GM23338 (cell line): Measurements from ENCODE around the gene ADIPOR2. TPM values are rescaled to one million over a fixed set of nuclear protein-coding genes. Genes with fewer than 3 reads are reported as not detected.

Experiments used
- ATAC-seq: fragments of 200-7000 bp; cut with Tn5 transposase; 3 replicates; pipeline ENCODE4 v1.9.1; 2020
- DNase-seq: peaks from one replicate; pipeline ENCODE4 v3.0.0-alpha.2; 2015; ENCODE audit warnings: low spot score
- H2AFZ ChIP-seq: fragments of 200-600 bp; sonication (generic); 2 replicates; pipeline ENCODE4 v1.8.0; 2016; ENCODE audit warnings: antibody characterized with exemption, mild to moderate bottlenecking, moderate library complexity
- H3F3A ChIP-seq: fragments of 200-600 bp; sonication (generic); replicated peaks from 2 replicates; pipeline ENCODE4 v1.8.0; 2017; ENCODE audit warnings: antibody characterized with exemption, mixed run types, low read depth
- H3K27ac ChIP-seq: fragments of 200-600 bp; sonication (generic); 2 replicates; pipeline ENCODE4 v1.6.1; 2016; ENCODE audit warnings: low read depth
- H3K27me3 ChIP-seq: fragments of 200-600 bp; sonication (generic); 2 replicates; pipeline ENCODE4 v1.8.0; 2016; ENCODE audit warnings: mild to moderate bottlenecking, mixed run types, moderate library complexity; ENCODE audit not compliant: insufficient read depth
- H3K36me3 ChIP-seq: fragments of 200-600 bp; sonication (generic); 2 replicates; pipeline ENCODE4 v1.8.0; 2016; ENCODE audit warnings: mild to moderate bottlenecking; ENCODE audit not compliant: insufficient read depth
- H3K4me1 ChIP-seq: fragments of 200-600 bp; sonication (generic); 2 replicates; pipeline ENCODE4 v1.8.0; 2016; ENCODE audit warnings: mild to moderate bottlenecking, moderate library complexity; ENCODE audit not compliant: insufficient read depth
- H3K4me2 ChIP-seq: fragments of 200-600 bp; sonication (generic); 2 replicates; pipeline ENCODE4 v1.7.1; 2017; ENCODE audit warnings: mixed run types
- H3K4me3 ChIP-seq: fragments of 200-600 bp; sonication (generic); 2 replicates; pipeline ENCODE4 v1.6.1; 2016; ENCODE audit warnings: mixed run types
- H3K79me2 ChIP-seq: fragments of 200-600 bp; sonication (generic); replicated peaks from 2 replicates; pipeline ENCODE4 v1.8.0; 2017; ENCODE audit warnings: mild to moderate bottlenecking; ENCODE audit not compliant: insufficient read depth
- H3K9me2 ChIP-seq: fragments of 200-600 bp; sonication (generic); 2 replicates; pipeline ENCODE4 v1.8.0; 2017; ENCODE audit not compliant: insufficient read depth
- H4K20me1 ChIP-seq: fragments of 200-600 bp; sonication (generic); replicated peaks from 2 replicates; pipeline ENCODE4 v1.8.0; 2017; ENCODE audit warnings: mild to moderate bottlenecking; ENCODE audit not compliant: insufficient read depth
- H3K27ac Mint-ChIP-seq: 2 replicates; pipeline ENCODE4 v1.8.0; 2020; ENCODE audit warnings: inconsistent platforms, mild to moderate bottlenecking, moderate library complexity, mixed read lengths
- H3K27me3 Mint-ChIP-seq: 3 replicates; pipeline ENCODE4 v1.8.0; 2022; ENCODE audit warnings: low read depth, mild to moderate bottlenecking, moderate library complexity, mixed read lengths, inconsistent platforms; ENCODE audit not compliant: insufficient read depth, poor library complexity
- H3K36me3 Mint-ChIP-seq: 3 replicates; pipeline ENCODE4 v1.8.0; 2021; ENCODE audit warnings: low read depth, mild to moderate bottlenecking, inconsistent platforms, moderate library complexity, mixed read lengths
- H3K4me1 Mint-ChIP-seq: 3 replicates; pipeline ENCODE4 v1.8.0; 2020; ENCODE audit warnings: mild to moderate bottlenecking, inconsistent platforms, mixed read lengths
- H3K4me3 Mint-ChIP-seq: 3 replicates; pipeline ENCODE4 v1.8.0; 2021; ENCODE audit warnings: moderate library complexity, mild to moderate bottlenecking, inconsistent platforms, mixed read lengths
- H3K9me3 Mint-ChIP-seq: 3 replicates; pipeline ENCODE4 v1.8.0; 2020; ENCODE audit warnings: moderate library complexity, mild to moderate bottlenecking, inconsistent platforms, mixed read lengths
- CREB1 ChIP-seq: fragments of 250-450 bp; sonication (Bioruptor Pico); IDR thresholded peaks from 2 replicates; pipeline ENCODE4 v1.5.0; 2020; ENCODE audit warnings: low read depth, mild to moderate bottlenecking, moderate library complexity
- ETS1 ChIP-seq: IDR thresholded peaks from 2 replicates; pipeline ENCODE4 v1.6.1; 2016; ENCODE audit warnings: antibody characterized with exemption
- EZH2phosphoT487 ChIP-seq: fragments of 200-600 bp; sonication (generic); IDR thresholded peaks from one replicate; pipeline ENCODE4 v1.8.1; 2018; ENCODE audit warnings: antibody characterized with exemption; ENCODE audit not compliant: unreplicated experiment
- JUNB ChIP-seq: IDR thresholded peaks from one replicate; pipeline ENCODE4 v1.6.1; 2016; ENCODE audit warnings: antibody characterized with exemption; ENCODE audit not compliant: unreplicated experiment
- NANOG ChIP-seq: IDR thresholded peaks from 2 replicates; pipeline ENCODE4 v1.6.1; 2016; ENCODE audit warnings: antibody characterized with exemption, borderline replicate concordance
- POLR2AphosphoS5 ChIP-seq: IDR thresholded peaks from 2 replicates; pipeline ENCODE4 v1.6.1; 2016; ENCODE audit warnings: antibody characterized with exemption, low read depth
- REST ChIP-seq: IDR thresholded peaks from one replicate; pipeline ENCODE4 v1.6.1; 2018; ENCODE audit warnings: antibody characterized with exemption; ENCODE audit not compliant: unreplicated experiment
- STAT1 ChIP-seq: IDR thresholded peaks from one replicate; pipeline ENCODE4 v1.6.1; 2016; ENCODE audit warnings: antibody characterized with exemption; ENCODE audit not compliant: unreplicated experiment
- ZNF114 ChIP-seq: fragments of 250-450 bp; sonication (Bioruptor Pico); IDR thresholded peaks from 2 replicates; pipeline ENCODE4 v1.5.0; 2020; ENCODE audit warnings: mild to moderate bottlenecking, moderate library complexity
- ZNF331 ChIP-seq: fragments of 250-450 bp; sonication (Bioruptor Pico); IDR thresholded peaks from 2 replicates; pipeline ENCODE4 v1.5.0; 2020; ENCODE audit warnings: low read depth, mild to moderate bottlenecking, moderate library complexity
- ZNF462 ChIP-seq: fragments of 250-450 bp; sonication (Bioruptor Pico); IDR thresholded peaks from 2 replicates; pipeline ENCODE4 v1.5.0; 2020; ENCODE audit warnings: mild to moderate bottlenecking, moderate library complexity
- polyA plus RNA-seq: library from polyadenylated mRNA; unstranded; fragments of >200 nt; fragmentation: Nextera tagmentation; extraction: Ambion mirVana; gene quantifications from 2 replicates; pipeline ENCODE4 v1.2.1, GENCODE V29; 2016
- total RNA-seq: library from RNA; depleted of rRNA; stranded (reverse); fragments of >200 nt; shearing (Covaris generic); gene quantifications from 2 replicates; pipeline ENCODE4 v1.2.3, GENCODE V29; 2014

ADIPOR2 gene
- total and polyA plus RNA-seq, 2 experiments from 2014 or later: 11.7 to 36.2 TPM

GRCh38 chr12:1827826-1828805 lies 137.2 kb downstream of the ADIPOR2 start (continued):
- TF ChIP-seq EZH2phosphoT487: no peak
- TF ChIP-seq ZNF114: no peak
- TF ChIP-seq ZNF331 (CRISPR knock-in tag): no peak

- ATAC-seq (no peak), DNase-seq (no peak)
- no peaks in the 10 kb centered on the region for H3K79me2 ChIP-seq
- no peak overlapping the region for H2AFZ ChIP-seq
- peaks cover 29% of the 10 kb centered on the region for H3K27me3 Mint-ChIP-seq
- peaks cover 21% of the 10 kb centered on the region for H3K4me1 Mint-ChIP-seq
- peaks cover 13% of the 10 kb centered on the region for H3K4me1 ChIP-seq
- no peaks in the 10 kb centered on the region for H4K20me1 ChIP-seq
- H3K4me2 ChIP-seq: no peak overlapping the region
- no peaks in the 10 kb centered on the region for H3K9me3 Mint-ChIP-seq
- no peaks in the 10 kb centered on the region for H3K36me3 ChIP-seq
- no peaks in the 10 kb centered on the region for H3K9me2 ChIP-seq
- no peak overlapping the region for H3K4me3 Mint-ChIP-seq
- no peaks in the 10 kb centered on the region for H3F3A ChIP-seq
- no peak overlapping the region for H3K4me3 ChIP-seq
- H3K36me3 Mint-ChIP-seq: no peaks in the 10 kb centered on the region
- no peaks in the 10 kb centered on the region for H3K27me3 ChIP-seq
- no peak overlapping the region for H3K27ac Mint-ChIP-seq
- H3K27ac ChIP-seq: no peak overlapping the region
- no peak for TF ChIP-seq NANOG
- no peak for TF ChIP-seq ETS1
- TF ChIP-seq ZNF114: no peak
- TF ChIP-seq STAT1: no peak
- TF ChIP-seq CREB1 (CRISPR knock-in tag): no peak
- TF ChIP-seq EZH2phosphoT487: no peak
- no peak for TF ChIP-seq REST
- no peak for TF ChIP-seq ZNF462 (CRISPR knock-in tag)
- TF ChIP-seq POLR2AphosphoS5: no peak
- TF ChIP-seq JUNB: no peak
Measured at GRCh38 chr12:1828856-1829255, 138.0 kb downstream of the ADIPOR2 start.
